NB4 (cell line): ENCODE results near the gene OR7A5.

Source experiments
- MAX ChIP-seq: IDR thresholded peaks from 2 replicates; pipeline ENCODE4 v1.6.1; 2011; ENCODE audit warnings: low read depth, low read length
- POLR2A ChIP-seq: IDR thresholded peaks from 2 replicates; pipeline ENCODE4 v1.6.1; 2011; ENCODE audit warnings: mild to moderate bottlenecking; ENCODE audit not compliant: insufficient read length; ENCODE audit errors: extremely low read depth
- TF ChIP-seq, protein P1 (sequence below): IDR thresholded peaks from one replicate; pipeline ENCODE4 v1.5.1; 2012; ENCODE audit warnings: low read depth, low read length

GRCh38 chr19:14830702-14831101 is 4.3 kb downstream of the OR7A5 start:
- TF ChIP-seq, protein P1, sequence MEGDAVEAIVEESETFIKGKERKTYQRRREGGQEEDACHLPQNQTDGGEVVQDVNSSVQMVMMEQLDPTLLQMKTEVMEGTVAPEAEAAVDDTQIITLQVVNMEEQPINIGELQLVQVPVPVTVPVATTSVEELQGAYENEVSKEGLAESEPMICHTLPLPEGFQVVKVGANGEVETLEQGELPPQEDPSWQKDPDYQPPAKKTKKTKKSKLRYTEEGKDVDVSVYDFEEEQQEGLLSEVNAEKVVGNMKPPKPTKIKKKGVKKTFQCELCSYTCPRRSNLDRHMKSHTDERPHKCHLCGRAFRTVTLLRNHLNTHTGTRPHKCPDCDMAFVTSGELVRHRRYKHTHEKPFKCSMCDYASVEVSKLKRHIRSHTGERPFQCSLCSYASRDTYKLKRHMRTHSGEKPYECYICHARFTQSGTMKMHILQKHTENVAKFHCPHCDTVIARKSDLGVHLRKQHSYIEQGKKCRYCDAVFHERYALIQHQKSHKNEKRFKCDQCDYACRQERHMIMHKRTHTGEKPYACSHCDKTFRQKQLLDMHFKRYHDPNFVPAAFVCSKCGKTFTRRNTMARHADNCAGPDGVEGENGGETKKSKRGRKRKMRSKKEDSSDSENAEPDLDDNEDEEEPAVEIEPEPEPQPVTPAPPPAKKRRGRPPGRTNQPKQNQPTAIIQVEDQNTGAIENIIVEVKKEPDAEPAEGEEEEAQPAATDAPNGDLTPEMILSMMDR: no peak
- TF ChIP-seq POLR2A: no peak
- TF ChIP-seq MAX: no peak
